ENCODE data around the gene TTYH1.

The TTYH1 gene

GRCh38 chr19:54484451-54484850 is 69.2 kb downstream of the TTYH1 start:
- no peak for DNase-seq

GRCh38 chr19:54485851-54486250 is 70.6 kb downstream of the TTYH1 start:
- no peak for DNase-seq
